ENCODE results near the gene UTF1.

Gene UTF1

DNA sequence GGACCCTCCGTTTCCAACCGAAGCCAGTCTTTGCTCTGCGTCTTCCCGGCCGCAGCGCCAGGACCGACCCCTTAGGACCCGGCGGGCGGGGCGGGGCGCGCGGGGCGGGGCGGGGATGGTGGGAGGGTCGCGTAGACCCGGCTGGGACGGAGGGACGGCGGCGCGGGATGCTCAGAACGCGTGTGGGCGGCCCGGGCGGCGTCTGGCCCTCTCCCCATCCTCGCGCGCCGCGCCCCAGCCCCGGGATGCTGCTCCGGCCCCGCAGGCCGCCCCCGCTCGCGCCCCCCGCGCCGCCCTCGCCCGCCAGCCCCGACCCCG, at the start of gene UTF1:
Gene UTF1, plus strand, starts transcription at position 174 of the 318 bp plus-strand sequence. Its CDS starts 72 bp downstream, at position 246.
- no peak within 1 kb of the TSS for H3K4me3 ChIP-seq (ENCODE audit: low read depth, low read length)
- no peak for DNase-seq (ENCODE audit: low read depth)

- DNase-seq (ENCODE audit: low read depth) = no peak
- no peak overlapping the region for H3K4me3 ChIP-seq (ENCODE audit: low read depth, low read length)
These were observed 48.9 kb upstream of the UTF1 start for GRCh38 chr10:133180965-133181639.

DNA sequence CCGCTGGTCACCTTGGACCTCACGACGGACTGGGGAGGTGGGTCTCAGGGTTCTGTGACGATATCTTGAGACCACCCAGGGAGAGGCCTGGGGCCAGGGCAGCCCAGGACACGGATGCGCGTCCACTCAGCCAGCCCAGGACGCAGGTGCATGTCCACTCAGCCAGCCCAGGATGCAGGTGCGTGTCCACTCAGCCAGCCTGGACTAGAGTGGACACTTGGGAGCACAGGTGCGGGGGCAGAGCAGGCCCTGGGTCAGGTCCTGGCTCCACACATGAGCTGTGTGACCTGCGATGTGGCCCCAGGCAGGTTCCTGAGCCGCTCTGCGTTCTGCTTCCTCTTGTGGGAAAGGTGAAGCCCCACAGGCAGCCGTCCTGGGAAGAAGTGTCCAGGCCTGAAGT, 47.8 kb upstream of the UTF1 start:
- DNase-seq (ENCODE audit: low read depth) = no peak

DNA sequence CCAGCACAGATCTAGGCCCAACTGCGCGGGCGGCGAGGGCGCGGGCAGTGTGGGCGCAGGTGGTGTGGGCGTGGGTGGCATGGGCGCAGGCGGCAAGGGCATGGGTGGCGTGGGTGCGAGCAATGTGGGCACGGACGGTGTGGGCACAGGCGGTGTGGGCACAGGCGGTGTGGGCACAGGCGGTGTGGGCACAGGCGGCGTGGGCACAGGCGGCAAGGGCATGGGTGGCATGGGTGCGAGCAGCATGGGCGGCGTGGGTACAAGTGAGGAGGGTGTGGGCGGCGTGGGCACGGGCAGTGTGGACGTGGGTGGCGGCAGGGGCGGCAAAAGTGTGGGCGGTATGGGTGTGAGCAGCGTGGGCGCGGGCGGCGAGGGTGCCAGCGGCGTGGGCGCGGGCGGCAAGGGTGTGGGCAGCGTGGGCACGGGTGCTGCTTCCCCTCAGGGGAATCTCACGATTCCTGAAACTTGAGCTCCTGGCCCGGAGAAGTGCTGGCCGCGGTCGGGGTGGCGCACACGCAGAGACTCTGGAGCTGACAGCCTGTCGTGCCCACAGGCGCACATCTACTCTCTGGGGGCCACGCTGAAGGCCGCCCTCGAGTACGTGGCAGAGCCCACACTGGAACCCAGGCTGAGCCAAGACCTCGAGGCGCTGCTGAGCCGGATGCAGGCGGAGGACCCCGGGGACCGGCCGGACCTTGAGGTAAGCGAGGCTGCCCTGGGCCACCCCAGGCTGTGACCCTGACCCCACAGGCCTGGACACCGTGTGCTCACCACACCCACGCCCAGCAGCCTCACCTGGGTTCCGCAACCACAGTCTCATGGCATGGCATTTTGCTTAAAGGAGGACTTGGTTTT, 47.0 kb upstream of the UTF1 start:
- no peak for DNase-seq (ENCODE audit: low read depth)
- H3K4me3 ChIP-seq (ENCODE audit: low read depth, low read length) = no peak overlapping the region

More for the DNA sequence above, 47.8 kb upstream of the UTF1 start:
- H3K4me3 ChIP-seq (ENCODE audit: low read depth, low read length) = no peak overlapping the region

GRCh38 chr10:133183646-133184378, 46.2 kb upstream of the UTF1 start:
- no peak for DNase-seq (ENCODE audit: low read depth)
- H3K4me3 ChIP-seq (ENCODE audit: low read depth, low read length) = no peak overlapping the region

- DNase-seq (ENCODE audit: low read depth) = no peak
- H3K4me3 ChIP-seq (ENCODE audit: low read depth, low read length) = no peak overlapping the region
These were observed 45.3 kb upstream of the UTF1 start for GRCh38 chr10:133184591-133185244.

- no peak overlapping the region for H3K4me3 ChIP-seq (ENCODE audit: low read depth, low read length)
These were observed 44.6 kb upstream of the UTF1 start for GRCh38 chr10:133185421-133185820.

GRCh38 chr10:133185916-133186315, 44.1 kb upstream of the UTF1 start:
- DNase-seq (ENCODE audit: low read depth) = no peak
- H3K4me3 ChIP-seq (ENCODE audit: low read depth, low read length) = no peak overlapping the region

More at GRCh38 chr10:133185421-133185820, 44.6 kb upstream of the UTF1 start:
- DNase-seq (ENCODE audit: low read depth) = no peak

DNA sequence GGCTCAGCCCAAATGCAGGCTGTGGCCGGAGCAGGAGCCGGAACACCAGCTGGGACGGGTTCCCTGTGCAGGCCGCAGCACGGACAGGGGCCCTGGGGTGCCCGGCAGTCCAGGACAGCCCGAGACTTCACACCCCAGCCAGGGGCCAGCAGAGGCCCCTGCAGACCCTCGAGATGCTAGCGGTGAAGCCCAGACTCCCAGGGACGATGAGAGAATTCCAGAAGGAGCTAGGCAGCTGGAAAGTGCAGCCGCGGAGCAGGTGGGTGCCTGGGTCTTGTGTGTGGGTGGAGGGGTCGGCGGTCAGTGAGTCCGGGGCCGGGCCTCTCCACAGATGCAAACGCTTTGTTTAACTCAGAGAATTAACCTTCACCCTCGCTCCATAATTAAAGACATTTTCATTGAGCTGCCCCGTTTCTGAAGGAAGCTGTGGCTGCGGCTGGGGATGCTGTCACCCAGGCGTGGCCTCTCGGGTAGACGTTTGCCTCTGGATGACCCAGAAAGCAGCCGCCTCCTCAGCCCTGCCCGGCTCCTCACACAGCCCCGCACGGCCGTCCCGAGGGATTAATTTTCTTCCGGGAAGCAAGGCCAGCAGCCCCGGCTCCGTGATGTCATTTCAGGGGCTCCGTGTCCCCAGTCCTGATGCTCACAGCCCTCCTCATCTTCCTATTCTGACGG, 43.5 kb upstream of the UTF1 start:
- DNase-seq (ENCODE audit: low read depth) = no peak
- no peak overlapping the region for H3K4me3 ChIP-seq (ENCODE audit: low read depth, low read length)

- H3K4me3 ChIP-seq (ENCODE audit: low read depth, low read length) = no peak overlapping the region
- DNase-seq (ENCODE audit: low read depth) = no peak
These were observed 42.7 kb upstream of the UTF1 start for GRCh38 chr10:133187091-133187905.

GRCh38 chr10:133187906-133188681, 41.9 kb upstream of the UTF1 start:
- no peak for DNase-seq (ENCODE audit: low read depth)
- H3K4me3 ChIP-seq (ENCODE audit: low read depth, low read length) = no peak overlapping the region

DNA sequence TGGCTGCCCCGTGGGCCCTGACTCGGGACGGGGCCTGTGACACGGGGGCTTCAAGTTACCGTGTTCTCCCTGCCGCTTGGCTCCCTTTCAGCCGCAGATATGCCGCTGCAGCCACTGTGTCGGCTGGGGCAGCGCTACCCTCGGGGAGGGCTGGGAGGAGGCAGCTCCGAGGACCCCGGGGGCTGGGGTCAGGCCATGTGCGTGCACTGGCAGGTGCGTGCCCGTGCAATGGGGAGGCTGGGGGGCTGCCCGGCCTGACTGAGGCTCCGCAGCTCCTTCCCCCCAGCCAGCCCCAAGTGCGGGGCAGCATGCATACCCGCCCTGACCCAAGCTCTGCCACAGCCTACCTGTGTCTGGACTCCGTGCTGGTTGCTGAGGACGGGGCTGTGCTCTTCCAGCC, 40.8 kb upstream of the UTF1 start:
- no peak for DNase-seq (ENCODE audit: low read depth)
- H3K4me3 ChIP-seq (ENCODE audit: low read depth, low read length) = no peak overlapping the region

DNA sequence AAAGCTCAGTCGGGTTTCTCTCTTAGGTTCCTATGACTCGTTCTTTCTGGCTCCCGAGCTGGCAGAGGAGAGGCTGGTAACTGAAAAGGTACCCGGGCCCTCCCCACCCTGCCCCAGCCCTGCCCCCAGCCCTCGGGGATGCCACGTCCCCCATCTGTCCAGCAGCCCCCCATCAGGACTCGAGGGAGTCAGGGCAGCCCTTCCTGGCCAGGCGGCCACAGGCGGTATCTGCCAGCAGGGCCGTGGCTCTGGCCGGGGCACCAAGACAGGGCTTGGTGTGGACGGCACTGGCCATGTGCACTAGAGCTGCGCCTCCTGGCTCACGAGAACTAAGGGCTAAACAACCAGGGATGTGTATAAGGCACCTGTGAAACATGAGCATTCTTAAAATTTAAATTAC, 40.3 kb upstream of the UTF1 start:
- H3K4me3 ChIP-seq (ENCODE audit: low read depth, low read length) = no peak overlapping the region

GRCh38 chr10:133190225-133190624, 39.8 kb upstream of the UTF1 start:
- H3K4me3 ChIP-seq (ENCODE audit: low read depth, low read length) = no peak overlapping the region
- DNase-seq (ENCODE audit: low read depth) = no peak

More for the DNA sequence above, 40.3 kb upstream of the UTF1 start:
- DNase-seq (ENCODE audit: low read depth) = no peak

- no peak overlapping the region for H3K4me3 ChIP-seq (ENCODE audit: low read depth, low read length)
These were observed 38.4 kb upstream of the UTF1 start for GRCh38 chr10:133191651-133192050.

DNA sequence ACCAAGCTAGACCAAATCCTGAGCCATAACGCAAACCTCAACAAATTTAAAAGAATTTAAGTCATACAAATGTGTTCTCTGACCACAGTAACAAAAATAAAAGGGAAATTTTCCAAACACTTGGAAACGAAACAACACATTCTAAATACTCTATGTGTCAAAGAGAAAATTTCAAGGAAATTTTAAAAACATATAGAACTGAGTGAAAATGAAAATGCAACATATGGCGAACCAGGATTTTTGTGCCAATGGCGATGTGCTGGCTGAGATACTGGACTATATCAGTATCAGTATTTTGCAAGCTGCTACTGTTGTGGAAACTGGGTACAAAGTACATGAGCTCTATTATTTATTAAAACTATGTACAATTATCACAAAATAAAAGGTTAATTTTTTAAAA, 35.9 kb upstream of the UTF1 start:
- H3K4me3 ChIP-seq (ENCODE audit: low read depth, low read length) = no peak overlapping the region
- no peak for DNase-seq (ENCODE audit: low read depth)

More at GRCh38 chr10:133191651-133192050, 38.4 kb upstream of the UTF1 start:
- no peak for DNase-seq (ENCODE audit: low read depth)

- no peak for DNase-seq (ENCODE audit: low read depth)
- no peak overlapping the region for H3K4me3 ChIP-seq (ENCODE audit: low read depth, low read length)
These were observed 34.9 kb upstream of the UTF1 start for GRCh38 chr10:133195096-133195495.

- DNase-seq (ENCODE audit: low read depth) = no peak
- H3K4me3 ChIP-seq (ENCODE audit: low read depth, low read length) = no peak overlapping the region
These were observed 34.4 kb upstream of the UTF1 start for GRCh38 chr10:133195611-133196010.

All from skeletal muscle cell (primary cell).